K562 (cell line): ENCODE measurements around the gene CARD10. TPM values are rescaled to one million over a fixed set of nuclear protein-coding genes. Genes with fewer than 3 reads are reported as not detected.
A peak's percentile ranks its signal among the peaks of the same experiment; 100 is the strongest.

Experiments used
- ATAC-seq: fragments of 200-7000 bp; cut with Tn5 transposase; 3 replicates; pipeline ENCODE4 v1.9.1; 2020; ENCODE audit warnings: moderate library complexity
- BruUV-seq: library from RNA; stranded (reverse); fragments of 400-500 nt; replicated peaks from 2 replicates; lab custom pipeline; 2021; lab: Mats Ljungman, UMichigan
- CTCF ChIA-PET: fragments of 300-600 bp; formaldehyde crosslinking; extraction: SDS; loops from one replicate; lab custom pipeline; 2021; ENCODE audit warnings: low intra/inter-chr PET ratio; lab: Yijun Ruan, JAX
- POLR2A ChIA-PET: fragments of 300-600, 350-650 bp; sonication (Branson Sonifier 250); formaldehyde crosslinking; extraction: SDS; loops from one replicate; lab custom pipeline; 2021; ENCODE audit warnings: antibody characterized with exemption, inconsistent platforms; lab: Yijun Ruan, JAX
- DNase-seq, 4 experiments: peaks; one replicate each; pipeline versions ENCODE4 v3.0.0 to v3.0.0-alpha.2; 2011 to 2018; ENCODE audit warnings: low spot score in 3 of 4, mixed read lengths in 3 of 4; ENCODE audit errors: extremely low read depth in 1 of 4
- FAIRE-seq: peaks from 2 replicates; lab custom pipeline; 2011; peaks lifted over from hg19 to GRCh38; lab: Jason Lieb, UNC
- H2AFZ ChIP-seq: 2 replicates; pipeline ENCODE4 v1.6.0; 2011; ENCODE audit warnings: low read depth, low read length, control low read depth, inconsistent platforms
- H3K27ac ChIP-seq: fragments of 200-600 bp; 3 replicates; pipeline ENCODE4 v1.8.0; 2011; ENCODE audit warnings: low read depth, mild to moderate bottlenecking, control low read depth, inconsistent platforms, low read length, moderate library complexity, mixed read lengths; ENCODE audit errors: extremely low read depth
- H3K27me3 ChIP-seq, 2 experiments: fragments of 300-600 bp in 1 of 2; 2 replicates in 1 of 2; 3 replicates in 1 of 2; pipeline versions ENCODE4 v1.6.0 to v1.8.0; 2011; ENCODE audit warnings: inconsistent platforms in 2 of 2, low read length in 2 of 2, mild to moderate bottlenecking in 1 of 2, mixed read lengths in 1 of 2, moderate library complexity in 1 of 2; ENCODE audit not compliant: control insufficient read depth in 2 of 2, insufficient read depth in 2 of 2
- H3K36me3 ChIP-seq: fragments of 300-600 bp; 3 replicates; pipeline ENCODE4 v1.8.0; 2011; ENCODE audit warnings: mild to moderate bottlenecking, low read length, inconsistent platforms; ENCODE audit not compliant: control insufficient read depth, insufficient read depth
- H3K4me1 ChIP-seq, 2 experiments: fragments of 200-600 bp in 1 of 2; replicated peaks in 1 of 2; 2 replicates in 1 of 2; 3 replicates in 1 of 2; pipeline versions ENCODE4 v1.5.1 to v1.8.0; 2011; ENCODE audit warnings: inconsistent platforms in 2 of 2, low read length in 2 of 2, mild to moderate bottlenecking in 1 of 2, mixed read lengths in 1 of 2, moderate library complexity in 1 of 2; ENCODE audit not compliant: control insufficient read depth in 2 of 2, insufficient read depth in 2 of 2
- H3K4me2 ChIP-seq: 2 replicates; pipeline ENCODE4 v1.6.1; 2011; ENCODE audit warnings: low read length, control low read depth, inconsistent platforms, mixed read lengths; ENCODE audit not compliant: insufficient read depth
- H3K4me3 ChIP-seq: fragments of 200-600 bp; sonication (generic), shearing (Covaris generic); 2 replicates; pipeline ENCODE4 v1.5.1; 2016; ENCODE audit warnings: control low read depth, inconsistent platforms
- H3K79me2 ChIP-seq: fragments of 200-600 bp; 3 replicates; pipeline ENCODE4 v1.8.0; 2011; ENCODE audit warnings: low read length, inconsistent platforms; ENCODE audit not compliant: control insufficient read depth, insufficient read depth
- H3K9ac ChIP-seq, 2 experiments: 2 replicates each; pipeline versions ENCODE4 v1.6.0 to v1.6.1; 2011; ENCODE audit warnings: low read depth in 2 of 2, low read length in 2 of 2, control low read depth in 1 of 2, inconsistent platforms in 1 of 2, mild to moderate bottlenecking in 1 of 2, mixed read lengths in 1 of 2; ENCODE audit not compliant: insufficient read depth in 1 of 2
- H3K9me1 ChIP-seq: one replicate; pipeline ENCODE4 v1.6.0; 2011; ENCODE audit warnings: inconsistent platforms, mild to moderate bottlenecking, low read length, moderate library complexity; ENCODE audit not compliant: control insufficient read depth, insufficient read depth
- H3K9me3 ChIP-seq: replicated peaks from 2 replicates; pipeline ENCODE4 v1.5.1; 2011; ENCODE audit warnings: low read depth, low read length, inconsistent platforms; ENCODE audit not compliant: control insufficient read depth, insufficient read depth
- H4K20me1 ChIP-seq: replicated peaks from 2 replicates; pipeline ENCODE4 v1.6.1; 2011; ENCODE audit warnings: low read length, inconsistent platforms, mixed read lengths; ENCODE audit not compliant: control insufficient read depth, insufficient read depth
- C11orf30 ChIP-seq: fragments of 450-650 bp; IDR thresholded peaks from 2 replicates; pipeline ENCODE4 v1.6.1; 2016; ENCODE audit warnings: low read depth, mild to moderate bottlenecking
- MTA2 ChIP-seq: fragments of 450-650 bp; IDR thresholded peaks from 2 replicates; pipeline ENCODE4 v1.6.1; 2016; ENCODE audit warnings: low read depth
- MTA3 ChIP-seq: fragments of 450-650 bp; formaldehyde crosslinking; IDR thresholded peaks from 2 replicates; pipeline ENCODE4 v1.6.1; 2017; ENCODE audit warnings: mild to moderate bottlenecking, borderline replicate concordance
- NFXL1 ChIP-seq: fragments of 450-650 bp; formaldehyde crosslinking; IDR thresholded peaks from 2 replicates; pipeline ENCODE4 v1.4.0; 2021; ENCODE audit warnings: mild to moderate bottlenecking
- POU5F1 ChIP-seq: fragments of 150-350 bp; IDR thresholded peaks from 2 replicates; pipeline ENCODE4 v1.6.1; 2014; ENCODE audit warnings: borderline replicate concordance, low read length, low read depth, mild to moderate bottlenecking; ENCODE audit not compliant: partially characterized antibody
- PURB ChIP-seq: sonication (generic); formaldehyde crosslinking; IDR thresholded peaks from 2 replicates; pipeline ENCODE4 v1.9.0; 2021; ENCODE audit warnings: low read depth, mild to moderate bottlenecking, missing genetic modification reagents
- SAFB ChIP-seq: fragments of 200-400 bp; formaldehyde crosslinking; IDR thresholded peaks from 2 replicates; pipeline ENCODE4 v1.6.1; 2017; ENCODE audit warnings: low read depth, low read length, borderline replicate concordance
- SMAD2 ChIP-seq: fragments of 150-350 bp; IDR thresholded peaks from 2 replicates; pipeline ENCODE4 v1.6.1; 2014; ENCODE audit warnings: low read depth, mild to moderate bottlenecking, low read length
- SMAD4 ChIP-seq: fragments of 250-450 bp; sonication (Bioruptor Pico); conservative IDR thresholded peaks from 2 replicates; pipeline ENCODE4 v1.8.0; 2021; ENCODE audit warnings: inconsistent platforms, mild to moderate bottlenecking, moderate library complexity
- ZBTB43 ChIP-seq: sonication (generic); formaldehyde crosslinking; IDR thresholded peaks from 2 replicates; pipeline ENCODE4 v1.8.0; 2023; ENCODE audit warnings: mild to moderate bottlenecking, missing genetic modification reagents
- ZNF318 ChIP-seq, 2 experiments: fragments of 450-650 bp; IDR thresholded peaks; 2 replicates each; pipeline ENCODE4 v1.6.1; 2016; ENCODE audit warnings: mild to moderate bottlenecking in 2 of 2, borderline replicate concordance in 1 of 2, low read depth in 1 of 2, moderate library complexity in 1 of 2
- WGBS: fragments of 100-300 bp; shearing (Covaris generic); methylation state at CpG from one replicate; pipeline ENCODE4 v1.1.6; 2016; ENCODE audit warnings: low coverage, mixed read lengths; ENCODE audit not compliant: insufficient coverage; ENCODE audit errors: missing lambda C conversion rate; 5-methylcytosine and 5-hydroxymethylcytosine counted together
- in situ Hi-C: fragments of 300-500 bp; cut with MboI; formaldehyde crosslinking; loops from 4 replicates; pipeline ENCODE4 v1.15.0; 2018; ENCODE audit warnings: inconsistent platforms, mixed read lengths
- intact Hi-C: fragments of 100-400 bp; cut with micrococcal nuclease; formaldehyde crosslinking; loops from 2 replicates; pipeline ENCODE4 v1.14.2; 2022
- polyA plus RNA-seq, 8 experiments: library from polyadenylated mRNA; depleted of rRNA in 4 of 8; stranded (reverse) in 5 of 8; unstranded in 3 of 8; fragments of >200 nt; fragmentation: Nextera tagmentation in 2 of 8; fragmentation: Illumina TruSeq in 1 of 8; extraction: Ambion mirVana in 2 of 8; extraction: Trizol in 1 of 8; gene quantifications; 2 replicates each; pipeline versions ENCODE4 v1.2.1 to v1.2.3, GENCODE V29; 2011 to 2014; ENCODE audit warnings: inconsistent platforms in 1 of 8, missing spikeins in 1 of 8
- total RNA-seq, 7 experiments: library from RNA; depleted of rRNA in 6 of 7; stranded (reverse); fragments of >200 nt in 6 of 7; fragmentation: Illumina TruSeq in 2 of 7; extraction: Trizol in 2 of 7; gene quantifications; 2 replicates each; pipeline versions ENCODE4 v1.2.1 to v1.2.3, GENCODE V29; 2011 to 2021; ENCODE audit warnings: low replicate concordance in 1 of 7
- TF ChIP-seq, protein P1 (sequence below): sonication (generic); formaldehyde crosslinking; IDR thresholded peaks from 2 replicates; pipeline ENCODE4 v1.8.1; 2023; ENCODE audit warnings: mild to moderate bottlenecking, missing genetic modification reagents, moderate library complexity

Gene CARD10
- total and polyA plus RNA-seq, 9 of the 15 experiments (the other 6 are each of a cell fraction or from before 2014, with no cell fraction given), result 0.13 to 5.8 (median 1.6) TPM

DNA sequence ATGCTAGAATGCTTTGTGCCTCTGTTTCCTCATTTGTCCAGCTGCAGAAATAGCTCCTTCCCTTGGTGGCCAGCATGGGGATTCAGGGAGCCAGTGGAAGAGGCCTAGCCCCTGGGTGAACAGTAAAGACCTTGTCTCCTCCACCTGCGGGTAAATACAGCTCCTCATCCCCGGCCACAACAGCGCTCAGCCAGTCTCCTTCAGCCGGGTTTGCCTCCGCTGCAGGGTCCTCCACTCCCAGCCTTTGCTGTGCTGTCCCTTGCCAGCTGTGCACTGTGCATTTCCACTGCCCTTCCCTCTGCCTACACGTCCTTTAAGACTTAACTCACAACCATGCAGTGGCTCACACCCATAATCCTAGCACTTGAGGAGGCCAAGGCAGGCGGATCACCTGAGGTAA is 39.6 kb upstream of the CARD10 start:
- no peak overlapping the region for H3K4me2 ChIP-seq
- H4K20me1 ChIP-seq, result peaks cover 6% of the 10 kb centered on the region
- in situ Hi-C loops (no loop called here), intact Hi-C loops (no loop called here)
- ATAC-seq, result no peak
- peaks cover 35% of the 10 kb centered on the region for H3K79me2 ChIP-seq
- no peak for FAIRE-seq
- no peak overlapping the region for H3K27ac ChIP-seq
- no peak overlapping the region for H2AFZ ChIP-seq
- no peak overlapping the region for H3K4me3 ChIP-seq
- BruUV-seq, result no TSS peak
- peaks cover 16% of the 10 kb centered on the region; the same call in 2 of the 3 replicates for H3K36me3 ChIP-seq
- H3K9ac ChIP-seq, result peak overlapping the region in 1 of 2 experiments; percentile 51; a peak in 1 of 4 replicates
- no peaks in the 10 kb centered on the region for H3K9me3 ChIP-seq
- ChIA-PET POLR2A (interaction anchor here (0.6 to 1.0 kb wide), 2 partner anchors 8 to 49 kb away, joined by 3 read pairs; no protein-coding TSS in a partner anchor), CTCF (no interaction called here)
- peaks cover 2% of the 10 kb centered on the region for H3K9me1 ChIP-seq
- H3K27me3 ChIP-seq, result no peaks in the 10 kb centered on the region
- WGBS, result 70% methylated on average over 2 of the region's 7 CpGs
- DNase-seq, result no peak
- peaks cover 26 to 38% of the 10 kb centered on the region in 2 experiments for H3K4me1 ChIP-seq
- TF ChIP-seq, protein P1, sequence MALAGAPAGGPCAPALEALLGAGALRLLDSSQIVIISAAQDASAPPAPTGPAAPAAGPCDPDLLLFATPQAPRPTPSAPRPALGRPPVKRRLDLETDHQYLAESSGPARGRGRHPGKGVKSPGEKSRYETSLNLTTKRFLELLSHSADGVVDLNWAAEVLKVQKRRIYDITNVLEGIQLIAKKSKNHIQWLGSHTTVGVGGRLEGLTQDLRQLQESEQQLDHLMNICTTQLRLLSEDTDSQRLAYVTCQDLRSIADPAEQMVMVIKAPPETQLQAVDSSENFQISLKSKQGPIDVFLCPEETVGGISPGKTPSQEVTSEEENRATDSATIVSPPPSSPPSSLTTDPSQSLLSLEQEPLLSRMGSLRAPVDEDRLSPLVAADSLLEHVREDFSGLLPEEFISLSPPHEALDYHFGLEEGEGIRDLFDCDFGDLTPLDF (CRISPR knock-in tag), result no peak
- TF ChIP-seq POU5F1, result no peak
- no peak for TF ChIP-seq C11orf30
- TF ChIP-seq SAFB, result no peak
- no peak for TF ChIP-seq ZNF318 (IDR thresholded peaks at IDR 0.05; ENCODE audit: borderline replicate concordance in 1 of 2, low read depth in 1 of 2)
- no peak for TF ChIP-seq SMAD2
- TF ChIP-seq ZBTB43 (CRISPR knock-in tag), result no peak
- no peak for TF ChIP-seq MTA3
- no peak for TF ChIP-seq NFXL1 (CRISPR knock-in tag)
- TF ChIP-seq PURB, result no peak
- no peak for TF ChIP-seq SMAD4
- no peak for TF ChIP-seq MTA2
